Stimulated activated naive CD8-positive, alpha-beta T cell treated with anti-CD3 and anti-CD28 coated beads, Interleukin-15, Interleukin-2, amounts not matched to agents 100 ng/mL and 50 ng/mL, for 24 hours (primary cell): ENCODE measurements around the gene MAML2.

Experiments
- H3K27ac Mint-ChIP-seq: one replicate; pipeline ENCODE4 v1.8.0; 2021; ENCODE audit warnings: mild to moderate bottlenecking, mixed read lengths
- H3K27me3 Mint-ChIP-seq: one replicate; pipeline ENCODE4 v1.8.0; 2021; ENCODE audit warnings: mixed read lengths
- H3K36me3 Mint-ChIP-seq: one replicate; pipeline ENCODE4 v1.8.0; 2021; ENCODE audit warnings: low read depth, mixed read lengths
- H3K4me1 Mint-ChIP-seq: one replicate; pipeline ENCODE4 v1.8.0; 2021; ENCODE audit warnings: low read depth, mixed read lengths
- H3K4me3 Mint-ChIP-seq: one replicate; pipeline ENCODE4 v1.8.0; 2021; ENCODE audit warnings: mild to moderate bottlenecking, mixed read lengths
- H3K9me3 Mint-ChIP-seq: one replicate; pipeline ENCODE4 v1.8.0; 2021; ENCODE audit warnings: mixed read lengths

MAML2 gene

GRCh38 chr11:96167203-96167758 lies 175.7 kb downstream of the MAML2 start:
- Mint-ChIP-seq H3K9me3 (no peaks in the 10 kb centered on the region), H3K27ac (peak overlapping the region; percentile 20)

GRCh38 chr11:96162816-96163499 lies 180.0 kb downstream of the MAML2 start:
- Mint-ChIP-seq H3K4me1 (peaks cover 55% of the 10 kb centered on the region), H3K4me3 (no peak overlapping the region), H3K9me3 (no peaks in the 10 kb centered on the region), H3K36me3 (peaks cover 11% of the 10 kb centered on the region), H3K27me3 (no peaks in the 10 kb centered on the region), H3K27ac (no peak overlapping the region)

More at GRCh38 chr11:96167203-96167758, 175.7 kb downstream of the MAML2 start:
- Mint-ChIP-seq H3K36me3 (peaks cover 21% of the 10 kb centered on the region), H3K4me1 (peaks cover 59% of the 10 kb centered on the region), H3K4me3 (no peak overlapping the region), H3K27me3 (no peaks in the 10 kb centered on the region)

- no peak overlapping the region for H3K4me3 Mint-ChIP-seq
- peaks cover 55% of the 10 kb centered on the region for H3K4me1 Mint-ChIP-seq
- H3K27ac Mint-ChIP-seq = no peak overlapping the region
- H3K36me3 Mint-ChIP-seq = peaks cover 11% of the 10 kb centered on the region
- no peaks in the 10 kb centered on the region for H3K9me3 Mint-ChIP-seq
- H3K27me3 Mint-ChIP-seq = no peaks in the 10 kb centered on the region
Observed at GRCh38 chr11:96161307-96162089, 181.5 kb downstream of the MAML2 start.

- H3K4me3 Mint-ChIP-seq = no peak overlapping the region
- no peaks in the 10 kb centered on the region for H3K27me3 Mint-ChIP-seq
- peaks cover 55% of the 10 kb centered on the region for H3K4me1 Mint-ChIP-seq
- no peak overlapping the region for H3K27ac Mint-ChIP-seq
- no peaks in the 10 kb centered on the region for H3K9me3 Mint-ChIP-seq
- peaks cover 11% of the 10 kb centered on the region for H3K36me3 Mint-ChIP-seq
Observed at GRCh38 chr11:96160732-96161306, 182.2 kb downstream of the MAML2 start.

GRCh38 chr11:96159968-96160367 lies 183.0 kb downstream of the MAML2 start:
- H3K27me3 Mint-ChIP-seq = no peaks in the 10 kb centered on the region
- peaks cover 58% of the 10 kb centered on the region for H3K4me1 Mint-ChIP-seq
- no peak overlapping the region for H3K4me3 Mint-ChIP-seq
- H3K36me3 Mint-ChIP-seq = peaks cover 11% of the 10 kb centered on the region
- no peaks in the 10 kb centered on the region for H3K9me3 Mint-ChIP-seq
- no peak overlapping the region for H3K27ac Mint-ChIP-seq

GRCh38 chr11:96158126-96158525 lies 184.9 kb downstream of the MAML2 start:
- Mint-ChIP-seq H3K27me3 (no peaks in the 10 kb centered on the region), H3K27ac (peak overlapping the region; percentile 97), H3K4me1 (peaks cover 66% of the 10 kb centered on the region), H3K36me3 (peaks cover 10% of the 10 kb centered on the region), H3K4me3 (no peak overlapping the region), H3K9me3 (no peaks in the 10 kb centered on the region)

GRCh38 chr11:96157517-96157873 lies 185.5 kb downstream of the MAML2 start:
- H3K36me3 Mint-ChIP-seq = peaks cover 13% of the 10 kb centered on the region
- H3K27ac Mint-ChIP-seq = peak overlapping the region; percentile 97
- H3K4me3 Mint-ChIP-seq = no peak overlapping the region
- H3K4me1 Mint-ChIP-seq = peaks cover 72% of the 10 kb centered on the region
- H3K9me3 Mint-ChIP-seq = no peaks in the 10 kb centered on the region
- no peaks in the 10 kb centered on the region for H3K27me3 Mint-ChIP-seq

GRCh38 chr11:96156379-96156722 lies 186.6 kb downstream of the MAML2 start:
- no peaks in the 10 kb centered on the region for H3K27me3 Mint-ChIP-seq
- peak overlapping the region; percentile 59 for H3K4me3 Mint-ChIP-seq
- H3K36me3 Mint-ChIP-seq = peaks cover 18% of the 10 kb centered on the region
- H3K27ac Mint-ChIP-seq = peak overlapping the region; percentile 97
- H3K9me3 Mint-ChIP-seq = no peaks in the 10 kb centered on the region
- peaks cover 78% of the 10 kb centered on the region for H3K4me1 Mint-ChIP-seq

GRCh38 chr11:96155627-96156378 lies 187.2 kb downstream of the MAML2 start:
- Mint-ChIP-seq H3K9me3 (no peaks in the 10 kb centered on the region), H3K36me3 (peaks cover 18% of the 10 kb centered on the region), H3K27me3 (no peaks in the 10 kb centered on the region), H3K27ac (peak overlapping the region; percentile 97), H3K4me1 (peaks cover 78% of the 10 kb centered on the region), H3K4me3 (peak overlapping the region; percentile 59)

GRCh38 chr11:96154802-96155520 lies 188.0 kb downstream of the MAML2 start:
- H3K4me1 Mint-ChIP-seq = peaks cover 75% of the 10 kb centered on the region
- peak overlapping the region; percentile 80 for H3K27ac Mint-ChIP-seq
- no peaks in the 10 kb centered on the region for H3K9me3 Mint-ChIP-seq
- H3K4me3 Mint-ChIP-seq = no peak overlapping the region
- no peaks in the 10 kb centered on the region for H3K27me3 Mint-ChIP-seq
- H3K36me3 Mint-ChIP-seq = peaks cover 18% of the 10 kb centered on the region

GRCh38 chr11:96152623-96153022 lies 190.4 kb downstream of the MAML2 start:
- H3K27ac Mint-ChIP-seq = peak overlapping the region; percentile 50
- H3K27me3 Mint-ChIP-seq = no peaks in the 10 kb centered on the region
- peaks cover 26% of the 10 kb centered on the region for H3K36me3 Mint-ChIP-seq
- H3K4me3 Mint-ChIP-seq = no peak overlapping the region
- H3K9me3 Mint-ChIP-seq = no peaks in the 10 kb centered on the region
- H3K4me1 Mint-ChIP-seq = peaks cover 68% of the 10 kb centered on the region

- Mint-ChIP-seq H3K9me3 (no peaks in the 10 kb centered on the region), H3K27me3 (no peaks in the 10 kb centered on the region), H3K4me1 (peaks cover 63% of the 10 kb centered on the region), H3K36me3 (peaks cover 27% of the 10 kb centered on the region), H3K27ac (no peak overlapping the region), H3K4me3 (no peak overlapping the region)
Observed at GRCh38 chr11:96151501-96151900, 191.5 kb downstream of the MAML2 start.

GRCh38 chr11:96150609-96151008 lies 192.4 kb downstream of the MAML2 start:
- no peaks in the 10 kb centered on the region for H3K9me3 Mint-ChIP-seq
- H3K4me3 Mint-ChIP-seq = no peak overlapping the region
- H3K27ac Mint-ChIP-seq = no peak overlapping the region
- peaks cover 54% of the 10 kb centered on the region for H3K4me1 Mint-ChIP-seq
- H3K36me3 Mint-ChIP-seq = peaks cover 27% of the 10 kb centered on the region
- H3K27me3 Mint-ChIP-seq = no peaks in the 10 kb centered on the region
